Stimulated activated naive CD8-positive, alpha-beta T cell treated with anti-CD3 and anti-CD28 coated beads, Interleukin-15, amount 100 ng/mL, for 72 hours (primary cell): ENCODE data around the gene DAAM2.

Experiments
- ATAC-seq: fragments of 150-1000 bp; cut with Tn5 transposase; 2 replicates; pipeline ENCODE4 v1.10.0; 2021; ENCODE audit warnings: mild to moderate bottlenecking, moderate library complexity
- DNase-seq, 2 donors: peaks; one replicate each; pipeline ENCODE4 v3.0.0; 2021 to 2022
- H3K27ac Mint-ChIP-seq, 2 donors: one replicate each; pipeline ENCODE4 v1.8.0; 2022; ENCODE audit warnings: mild to moderate bottlenecking in 2 of 2, mixed read lengths in 2 of 2, moderate library complexity in 2 of 2
- H3K27me3 Mint-ChIP-seq: one replicate; pipeline ENCODE4 v1.8.0; 2022; ENCODE audit warnings: mixed read lengths
- H3K4me1 Mint-ChIP-seq: one replicate; pipeline ENCODE4 v1.8.0; 2022; ENCODE audit warnings: mild to moderate bottlenecking, mixed read lengths
- H3K4me3 Mint-ChIP-seq, 2 donors: one replicate each; pipeline ENCODE4 v1.8.0; 2022; ENCODE audit warnings: mild to moderate bottlenecking in 2 of 2, mixed read lengths in 2 of 2, moderate library complexity in 1 of 2
- H3K9me3 Mint-ChIP-seq, 2 donors: one replicate each; pipeline ENCODE4 v1.8.0; 2022; ENCODE audit warnings: mixed read lengths in 2 of 2

The DAAM2 gene

DNA sequence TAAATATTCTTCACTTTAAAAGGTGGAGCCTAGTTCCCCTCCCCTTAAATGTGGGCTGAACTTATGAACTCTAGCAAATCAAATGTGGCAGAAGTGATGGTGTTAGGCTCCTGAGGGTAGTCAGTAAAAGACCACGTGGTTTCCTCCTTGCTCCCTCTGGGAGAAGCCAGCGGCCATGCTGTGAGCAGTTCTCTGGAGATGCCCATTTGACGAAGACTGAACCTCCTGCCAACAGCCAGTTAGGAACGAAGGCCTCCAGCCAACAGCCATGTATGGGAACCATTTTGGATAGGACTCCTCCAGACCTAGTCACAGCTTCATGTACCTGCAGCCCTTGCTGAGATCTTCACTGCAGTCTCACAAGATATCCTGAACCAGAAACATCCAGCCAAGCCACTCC lies 149.6 kb downstream of the DAAM2 start:
- no peak for DNase-seq
- H3K9me3 Mint-ChIP-seq: no peaks in the 10 kb centered on the region
- H3K4me1 Mint-ChIP-seq: no peaks in the 10 kb centered on the region
- ATAC-seq: no peak
- no peak overlapping the region for H3K27ac Mint-ChIP-seq
- no peak overlapping the region for H3K4me3 Mint-ChIP-seq
- H3K27me3 Mint-ChIP-seq: peaks cover 14% of the 10 kb centered on the region

DNA sequence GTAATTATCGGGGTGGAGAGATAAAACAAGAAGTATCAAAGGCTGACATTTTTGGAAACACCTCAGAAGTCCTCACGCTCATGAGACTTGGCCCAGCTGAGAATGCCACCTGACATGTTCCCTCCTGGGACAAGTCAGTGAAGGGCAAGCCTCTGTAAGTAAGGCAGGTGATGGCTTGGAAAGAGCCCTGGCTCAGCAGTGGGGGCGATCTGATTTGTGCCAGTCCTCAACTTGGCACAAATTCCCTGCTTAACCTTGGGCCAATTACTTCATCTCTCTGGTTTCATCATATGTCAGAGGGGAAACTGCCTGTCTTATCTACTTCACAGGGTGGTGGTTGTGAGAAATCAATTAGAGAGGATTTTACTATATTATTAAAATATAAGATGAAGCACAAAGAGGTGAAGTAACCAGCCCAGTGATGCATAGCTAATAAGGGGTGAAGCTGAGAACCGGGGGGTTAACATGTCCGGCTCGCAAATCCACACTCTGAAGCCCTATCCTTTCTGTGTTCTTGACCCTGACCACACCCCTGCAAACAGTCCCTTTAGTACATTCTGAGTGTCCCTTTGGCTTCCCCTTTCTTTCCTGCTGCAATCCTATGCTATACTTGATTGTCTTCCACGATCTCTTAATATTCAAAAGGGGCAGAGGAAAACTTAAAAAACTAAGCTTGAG lies 150.9 kb downstream of the DAAM2 start:
- DNase-seq (no peak), ATAC-seq (no peak)
- H3K27me3 Mint-ChIP-seq: peaks cover 8% of the 10 kb centered on the region
- H3K4me3 Mint-ChIP-seq: no peak overlapping the region
- no peak overlapping the region for H3K27ac Mint-ChIP-seq
- no peaks in the 10 kb centered on the region for H3K4me1 Mint-ChIP-seq
- no peaks in the 10 kb centered on the region for H3K9me3 Mint-ChIP-seq

DNA sequence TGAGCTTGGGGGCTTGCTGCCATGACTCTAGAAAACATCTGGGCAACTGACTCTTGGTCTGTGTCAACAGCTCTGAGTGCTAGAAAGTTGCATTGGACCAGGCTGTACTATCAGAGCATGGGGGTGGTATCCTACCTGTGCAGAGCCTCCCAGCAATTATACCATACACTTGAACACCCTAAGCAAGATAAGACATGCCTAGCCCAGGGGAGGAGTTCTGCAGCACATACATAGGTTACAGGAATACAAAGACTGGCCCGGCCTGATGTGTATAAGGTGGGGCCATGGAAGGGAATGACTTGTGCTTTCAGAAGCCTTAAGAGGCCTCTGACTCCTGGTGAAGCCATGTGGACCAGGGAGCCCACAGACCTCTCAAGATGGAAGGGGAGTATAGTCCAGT lies 153.4 kb downstream of the DAAM2 start:
- H3K27ac Mint-ChIP-seq: no peak overlapping the region
- no peaks in the 10 kb centered on the region for H3K9me3 Mint-ChIP-seq
- ATAC-seq: no peak
- DNase-seq: no peak
- H3K4me3 Mint-ChIP-seq: no peak overlapping the region
- H3K4me1 Mint-ChIP-seq: no peaks in the 10 kb centered on the region
- H3K27me3 Mint-ChIP-seq: peaks cover 7% of the 10 kb centered on the region

DNA sequence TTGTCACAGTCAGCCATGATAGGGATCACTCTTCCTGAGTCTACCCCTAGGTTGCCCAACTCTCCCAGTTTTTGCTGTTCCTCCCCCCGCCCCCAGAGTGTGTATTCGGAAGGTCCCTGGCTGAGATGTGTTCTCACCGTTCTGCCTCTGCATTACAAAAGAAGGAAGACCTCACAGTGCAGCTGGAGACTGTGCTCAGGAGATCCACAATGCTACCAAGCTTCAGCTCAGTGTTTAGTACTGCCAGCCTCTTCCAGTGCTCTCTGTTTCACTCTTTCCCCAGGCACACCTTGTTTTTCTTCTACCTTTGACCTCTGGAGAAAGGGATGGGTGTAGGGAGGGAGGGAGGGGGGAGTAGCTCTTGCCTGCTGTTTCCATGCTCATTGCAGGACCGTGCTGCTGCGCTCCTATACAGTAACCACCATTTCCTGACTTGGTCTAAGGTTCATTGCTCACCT lies 155.5 kb downstream of the DAAM2 start:
- H3K4me3 Mint-ChIP-seq: no peak overlapping the region
- no peak overlapping the region for H3K27ac Mint-ChIP-seq
- no peaks in the 10 kb centered on the region for H3K27me3 Mint-ChIP-seq
- H3K9me3 Mint-ChIP-seq: no peaks in the 10 kb centered on the region
- ATAC-seq (no peak), DNase-seq (no peak)
- no peaks in the 10 kb centered on the region for H3K4me1 Mint-ChIP-seq

DNA sequence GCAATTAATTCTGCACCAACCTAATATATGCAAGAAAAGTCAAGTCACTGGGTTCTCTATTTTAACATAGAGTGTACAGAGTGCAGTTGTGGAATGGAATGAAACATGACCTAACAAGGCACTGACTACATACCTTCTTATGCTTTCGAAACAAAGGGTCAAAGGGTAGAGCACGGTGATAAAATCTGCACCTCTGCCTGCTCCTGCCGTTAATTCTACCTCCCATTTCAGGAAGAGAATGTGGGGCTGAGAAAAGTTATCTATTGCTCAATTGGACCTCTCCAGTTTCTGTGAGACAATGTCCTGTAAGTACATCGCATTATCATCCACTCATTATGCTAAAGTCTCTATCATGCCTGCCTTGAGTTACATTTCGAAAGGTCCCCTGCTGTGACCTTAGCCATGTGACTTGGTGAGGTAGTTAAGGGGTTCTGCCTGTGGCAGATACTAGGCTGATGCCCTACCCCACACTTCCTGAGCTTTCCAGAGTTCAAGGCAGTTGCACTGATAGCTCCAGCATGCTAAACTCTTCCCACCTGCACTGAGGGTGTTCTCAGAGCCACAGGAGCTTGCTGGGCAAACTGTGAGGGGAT lies 156.1 kb downstream of the DAAM2 start:
- Mint-ChIP-seq H3K27me3 (no peaks in the 10 kb centered on the region), H3K4me1 (no peaks in the 10 kb centered on the region)
- ATAC-seq: no peak

DNA sequence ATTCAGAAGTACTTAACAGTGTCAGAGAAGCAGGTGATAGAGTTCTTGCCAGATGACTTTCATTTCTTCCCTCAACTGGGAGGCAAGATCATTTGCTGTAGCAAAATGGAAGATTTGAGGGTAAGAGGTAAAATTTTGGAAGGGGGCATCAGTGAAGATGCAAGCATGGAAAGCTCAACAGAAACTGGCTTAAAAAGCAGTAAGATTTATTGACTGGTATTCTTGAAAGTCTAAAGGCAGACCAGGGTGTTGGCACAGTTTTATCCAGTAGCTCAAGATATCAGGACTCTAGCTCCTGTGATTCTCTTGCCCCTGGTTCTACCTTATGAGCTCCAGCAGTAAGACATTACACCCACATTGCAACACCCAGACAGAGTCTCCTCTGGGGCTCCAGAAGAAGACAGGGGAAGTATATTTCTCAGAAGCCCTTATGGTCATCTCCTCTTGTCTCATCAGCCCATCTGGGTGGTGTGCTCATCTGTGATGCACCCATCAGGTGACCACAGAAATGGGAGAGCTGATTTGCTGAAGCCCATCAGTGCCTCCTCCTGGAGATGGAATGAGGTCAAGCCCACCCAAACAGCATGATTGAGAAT lies 158.0 kb downstream of the DAAM2 start:
- no peak for ATAC-seq

More for the DNA sequence above, 156.1 kb downstream of the DAAM2 start:
- Mint-ChIP-seq H3K4me3 (no peak overlapping the region), H3K27ac (no peak overlapping the region), H3K9me3 (no peaks in the 10 kb centered on the region)
- no peak for DNase-seq

DNA sequence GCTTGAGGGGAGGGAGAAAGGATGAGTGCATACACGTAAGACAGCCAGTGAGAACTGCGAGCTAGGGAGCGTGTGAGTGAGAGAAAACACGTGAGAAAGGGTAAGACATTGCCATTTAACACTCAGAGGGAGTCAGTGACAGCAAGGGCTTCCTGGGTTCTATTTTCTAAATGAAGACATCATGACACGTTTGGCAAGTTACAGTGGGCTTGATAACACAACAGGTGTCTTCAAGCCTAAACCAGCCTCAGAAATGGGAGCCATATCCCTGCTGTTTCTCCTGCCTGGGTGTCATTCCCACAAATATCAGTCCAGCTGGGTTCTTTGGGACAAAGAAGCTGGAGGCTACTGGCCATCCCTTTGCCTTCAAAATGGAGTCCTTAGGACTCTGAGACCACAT lies 159.0 kb downstream of the DAAM2 start:
- ATAC-seq (no peak), DNase-seq (no peak)
- H3K27ac Mint-ChIP-seq: no peak overlapping the region
- no peak overlapping the region for H3K4me3 Mint-ChIP-seq
- H3K4me1 Mint-ChIP-seq: no peaks in the 10 kb centered on the region
- peaks cover 0 to 7% of the 10 kb centered on the region in 2 donors for H3K9me3 Mint-ChIP-seq
- H3K27me3 Mint-ChIP-seq: no peaks in the 10 kb centered on the region

More for the DNA sequence above, 158.0 kb downstream of the DAAM2 start:
- no peak for DNase-seq
- no peak overlapping the region for H3K27ac Mint-ChIP-seq
- no peak overlapping the region for H3K4me3 Mint-ChIP-seq
- H3K9me3 Mint-ChIP-seq: peaks cover 0 to under 1% of the 10 kb centered on the region in 2 donors
- H3K27me3 Mint-ChIP-seq: no peaks in the 10 kb centered on the region
- H3K4me1 Mint-ChIP-seq: no peaks in the 10 kb centered on the region

DNA sequence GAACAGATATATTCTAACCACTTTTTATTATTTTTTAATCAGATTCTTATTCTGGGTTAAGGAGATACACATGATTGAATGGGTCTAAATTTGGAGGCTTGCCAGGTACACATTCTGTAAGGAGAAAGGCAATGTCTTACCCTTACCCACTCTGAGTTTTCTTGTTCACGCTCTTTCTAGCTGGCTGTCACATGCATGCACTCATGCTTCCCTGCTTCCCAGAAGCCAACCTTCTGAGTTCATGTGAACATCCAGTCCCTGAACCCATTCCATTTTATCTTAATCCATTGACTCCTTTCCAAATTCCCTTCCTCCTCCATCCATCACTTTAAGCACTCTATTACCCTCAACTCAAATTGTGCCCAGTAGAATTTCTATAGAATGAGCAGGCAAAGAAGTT lies 159.5 kb downstream of the DAAM2 start:
- Mint-ChIP-seq H3K9me3 (peaks cover 0 to 7% of the 10 kb centered on the region in 2 donors), H3K27me3 (no peaks in the 10 kb centered on the region), H3K27ac (no peak overlapping the region), H3K4me3 (no peak overlapping the region), H3K4me1 (no peaks in the 10 kb centered on the region)
- no peak for DNase-seq
- no peak for ATAC-seq

DNA sequence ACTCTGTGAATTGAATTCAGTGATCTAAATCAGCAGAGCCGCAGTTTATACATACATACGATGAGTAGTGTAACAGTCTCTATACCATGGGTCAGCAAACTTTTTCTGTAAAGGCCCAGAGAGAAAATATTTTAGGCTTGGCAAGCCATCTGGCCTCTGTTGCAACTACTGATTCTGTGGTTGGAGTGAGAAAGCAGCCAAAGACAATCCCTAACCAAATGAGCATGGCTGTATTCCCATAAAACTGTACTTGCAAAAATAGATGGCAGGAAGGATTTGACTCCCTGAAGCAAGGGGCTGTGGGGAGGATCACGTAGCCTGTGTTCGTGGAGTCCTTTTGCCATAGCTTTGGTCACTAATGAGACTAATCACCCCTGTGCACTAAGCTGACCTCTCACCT lies 160.0 kb downstream of the DAAM2 start:
- H3K27me3 Mint-ChIP-seq: no peaks in the 10 kb centered on the region
- ATAC-seq (no peak), DNase-seq (no peak)
- H3K9me3 Mint-ChIP-seq: peaks cover 0 to 7% of the 10 kb centered on the region in 2 donors
- H3K4me1 Mint-ChIP-seq: no peaks in the 10 kb centered on the region
- no peak overlapping the region for H3K4me3 Mint-ChIP-seq
- no peak overlapping the region for H3K27ac Mint-ChIP-seq

DNA sequence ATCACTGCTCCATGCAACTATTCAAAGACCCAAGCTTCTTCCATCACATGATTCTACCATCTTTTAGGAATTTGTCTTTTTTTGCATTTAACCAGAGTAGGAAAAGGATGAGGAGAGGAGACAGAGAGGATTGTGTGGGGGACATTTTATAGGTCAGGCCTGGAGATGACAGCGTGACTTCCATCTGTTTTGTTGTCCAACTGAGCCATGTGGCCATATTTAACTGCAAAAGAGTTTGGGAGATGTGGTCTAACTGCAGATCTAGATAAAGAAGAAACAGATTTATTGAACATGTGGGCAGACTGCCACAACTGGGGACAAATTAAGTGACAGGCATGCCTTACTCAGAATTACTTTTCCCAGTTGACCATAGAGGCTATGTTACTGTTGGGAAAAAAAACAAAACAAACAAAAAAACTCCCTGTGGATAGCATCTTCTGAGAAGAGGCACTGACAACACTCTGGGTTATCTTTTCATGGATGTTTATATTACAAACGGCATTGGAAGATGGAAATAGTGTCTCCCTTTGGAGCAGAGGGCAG lies 161.0 kb downstream of the DAAM2 start:
- no peak overlapping the region for H3K4me3 Mint-ChIP-seq
- no peaks in the 10 kb centered on the region for H3K27me3 Mint-ChIP-seq
- no peak for ATAC-seq
- H3K9me3 Mint-ChIP-seq: peaks cover 0 to 7% of the 10 kb centered on the region in 2 donors
- no peak for DNase-seq
- no peaks in the 10 kb centered on the region for H3K4me1 Mint-ChIP-seq
- no peak overlapping the region for H3K27ac Mint-ChIP-seq
